A673 (cell line): ENCODE results near the gene HOXA9.

Experiments used
- EZH2 ChIP-seq: fragments of 200-600 bp; sonication (generic); IDR thresholded peaks from 2 replicates; pipeline ENCODE4 v1.6.1; 2017; ENCODE audit warnings: borderline replicate concordance, low read depth, mild to moderate bottlenecking, mixed read lengths, antibody characterized with exemption, low read length; ENCODE audit not compliant: poor library complexity, severe bottlenecking
- TF ChIP-seq, protein P1 (sequence below): fragments of 300-800, 200-600 bp; sonication (generic); conservative IDR thresholded peaks from 2 replicates; pipeline ENCODE4 v1.5.1; 2017; ENCODE audit warnings: low read depth, mild to moderate bottlenecking, antibody characterized with exemption, low read length, moderate library complexity, mixed read lengths

DNA sequence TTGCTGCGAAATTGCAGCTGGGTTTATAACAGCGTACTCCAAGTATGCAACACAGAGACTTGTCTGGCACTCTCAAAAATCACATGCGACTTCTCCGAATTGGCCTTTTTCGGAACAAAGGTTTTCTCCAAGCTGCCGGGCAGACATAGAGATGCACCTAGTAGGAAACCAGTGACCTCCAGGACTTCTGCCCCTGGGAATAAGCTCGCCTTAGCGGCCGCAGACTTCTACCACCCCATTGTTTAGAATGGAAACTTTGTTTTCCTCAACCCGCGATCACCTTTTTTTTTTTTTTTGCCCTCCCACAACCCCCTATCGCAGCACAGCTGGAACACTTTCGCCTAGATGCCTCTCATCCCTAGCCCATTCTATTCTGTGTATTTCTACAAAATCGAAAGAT is 13.7 kb upstream of the HOXA9 start:
- no peak for TF ChIP-seq EZH2
- TF ChIP-seq, protein P1, sequence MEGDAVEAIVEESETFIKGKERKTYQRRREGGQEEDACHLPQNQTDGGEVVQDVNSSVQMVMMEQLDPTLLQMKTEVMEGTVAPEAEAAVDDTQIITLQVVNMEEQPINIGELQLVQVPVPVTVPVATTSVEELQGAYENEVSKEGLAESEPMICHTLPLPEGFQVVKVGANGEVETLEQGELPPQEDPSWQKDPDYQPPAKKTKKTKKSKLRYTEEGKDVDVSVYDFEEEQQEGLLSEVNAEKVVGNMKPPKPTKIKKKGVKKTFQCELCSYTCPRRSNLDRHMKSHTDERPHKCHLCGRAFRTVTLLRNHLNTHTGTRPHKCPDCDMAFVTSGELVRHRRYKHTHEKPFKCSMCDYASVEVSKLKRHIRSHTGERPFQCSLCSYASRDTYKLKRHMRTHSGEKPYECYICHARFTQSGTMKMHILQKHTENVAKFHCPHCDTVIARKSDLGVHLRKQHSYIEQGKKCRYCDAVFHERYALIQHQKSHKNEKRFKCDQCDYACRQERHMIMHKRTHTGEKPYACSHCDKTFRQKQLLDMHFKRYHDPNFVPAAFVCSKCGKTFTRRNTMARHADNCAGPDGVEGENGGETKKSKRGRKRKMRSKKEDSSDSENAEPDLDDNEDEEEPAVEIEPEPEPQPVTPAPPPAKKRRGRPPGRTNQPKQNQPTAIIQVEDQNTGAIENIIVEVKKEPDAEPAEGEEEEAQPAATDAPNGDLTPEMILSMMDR, result no peak
